GM21390 (cell line): ENCODE results near the gene GLP1R.

Experiments used
- ATAC-seq: cut with Tn5 transposase; IDR thresholded peaks from one replicate; pipeline ENCODE4 v1.9.1; 2021; ENCODE audit not compliant: unreplicated experiment

Gene GLP1R

GRCh38 chr6:39085129-39085797 is 36.7 kb downstream of the GLP1R start:
- no peak for ATAC-seq

- ATAC-seq, result peak; percentile 74
Observed at GRCh38 chr6:39086294-39086693, 37.7 kb downstream of the GLP1R start.

- ATAC-seq, result no peak
Observed at GRCh38 chr6:39086711-39087110, 38.1 kb downstream of the GLP1R start.

GRCh38 chr6:39087197-39087596 is 38.6 kb downstream of the GLP1R start:
- no peak for ATAC-seq

- no peak for ATAC-seq
Observed at GRCh38 chr6:39088331-39088730, 39.8 kb downstream of the GLP1R start.

GRCh38 chr6:39090036-39090435 is 41.5 kb downstream of the GLP1R start:
- no peak for ATAC-seq

GRCh38 chr6:39091220-39091619 is 42.6 kb downstream of the GLP1R start:
- ATAC-seq, result no peak

- no peak for ATAC-seq
Observed at GRCh38 chr6:39092124-39092523, 43.5 kb downstream of the GLP1R start.

GRCh38 chr6:39093149-39093708 is 44.6 kb downstream of the GLP1R start:
- ATAC-seq, result no peak

- no peak for ATAC-seq
Observed at GRCh38 chr6:39095578-39095977, 47.0 kb downstream of the GLP1R start.

GRCh38 chr6:39100358-39100757 is 51.8 kb downstream of the GLP1R start:
- ATAC-seq, result no peak

- ATAC-seq, result peak; percentile 25
Observed at GRCh38 chr6:39102071-39102820, 53.7 kb downstream of the GLP1R start.

- ATAC-seq, result peak; percentile 92
Observed at GRCh38 chr6:39102821-39103136, 54.2 kb downstream of the GLP1R start.

- no peak for ATAC-seq
Observed at GRCh38 chr6:39104528-39104927, 55.9 kb downstream of the GLP1R start.

GRCh38 chr6:39107034-39107433 is 58.5 kb downstream of the GLP1R start:
- no peak for ATAC-seq

GRCh38 chr6:39107641-39108040 is 59.1 kb downstream of the GLP1R start:
- no peak for ATAC-seq

GRCh38 chr6:39108041-39108839 is 59.7 kb downstream of the GLP1R start:
- no peak for ATAC-seq

GRCh38 chr6:39111280-39111679 is 62.7 kb downstream of the GLP1R start:
- no peak for ATAC-seq

GRCh38 chr6:39113788-39114187 is 65.2 kb downstream of the GLP1R start:
- no peak for ATAC-seq

- peak; percentile 22 for ATAC-seq
Observed at GRCh38 chr6:39114388-39114703, 65.8 kb downstream of the GLP1R start.

- peak; percentile 91 for ATAC-seq
Observed at GRCh38 chr6:39114704-39115599, 66.4 kb downstream of the GLP1R start, which contains the start of gene SAYSD1. Gene SAYSD1 (minus strand): TSS chr6:39115186. CDS start chr6:39115089, 97 bp downstream.
